Sigmoid colon (tissue), 4 donors: ENCODE results near the gene CBY2.

ENCODE experiments used
- CTCF ChIP-seq, 4 experiments: fragments of 450-650 bp in 3 of 4; fragments of 200-600 bp in 1 of 4; IDR thresholded peaks; one replicate each; pipeline ENCODE4 v1.5.1; 2016 to 2019; ENCODE audit warnings: antibody characterized with exemption in 4 of 4, mild to moderate bottlenecking in 3 of 4, moderate library complexity in 2 of 4
- EP300 ChIP-seq, 4 donors: sonication (generic); formaldehyde crosslinking; IDR thresholded peaks; one replicate each; pipeline ENCODE4 v1.6.1; 2017; ENCODE audit warnings: antibody characterized with exemption in 4 of 4
- POLR2A ChIP-seq, 2 donors: fragments of 450-650 bp; IDR thresholded peaks; one replicate each; pipeline ENCODE4 v1.6.1; 2016; ENCODE audit warnings: antibody characterized with exemption in 2 of 2, mild to moderate bottlenecking in 2 of 2, moderate library complexity in 2 of 2

DNA sequence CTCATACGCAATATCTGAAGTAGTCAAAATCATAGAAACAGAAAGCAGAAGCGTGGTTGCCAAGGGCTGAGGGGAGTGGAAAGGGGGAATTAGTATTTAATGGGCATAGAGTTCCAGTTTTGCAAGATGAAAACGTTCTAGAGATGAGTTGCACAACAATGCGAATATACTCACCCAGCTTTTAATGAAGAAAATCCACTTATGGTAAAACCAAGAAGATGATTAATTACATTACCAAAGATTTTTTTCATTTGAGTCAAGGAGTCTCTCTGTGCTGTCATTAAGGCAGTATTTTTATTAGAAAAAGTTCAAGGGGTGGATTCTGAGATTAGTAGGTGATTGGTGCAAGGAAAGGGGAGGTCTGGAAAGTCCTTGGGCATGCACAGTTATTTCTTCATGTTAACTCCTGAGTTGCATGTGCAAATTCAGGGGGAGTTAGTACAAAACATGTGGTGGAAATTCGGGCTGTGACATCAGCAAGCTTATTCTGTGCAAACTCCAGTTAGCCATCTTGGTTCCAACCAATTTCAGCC, 6.9 kb upstream of the CBY2 start:
- TF ChIP-seq CTCF (IDR thresholded peaks at IDR 0.05) (no peak), POLR2A (IDR thresholded peaks at IDR 0.05) (no peak), EP300 (IDR thresholded peaks at IDR 0.05) (no peak)
